H1 (cell line): ENCODE measurements around the gene ODF2L. TPM values are rescaled to one million over a fixed set of nuclear protein-coding genes. Genes with fewer than 3 reads are reported as not detected.

Experiments
- CTCF ChIA-PET: fragments of 300-600 bp; sonication (Branson Sonifier 250); formaldehyde crosslinking; loops from one replicate; lab custom pipeline; 2021; ENCODE audit not compliant: partially characterized antibody; lab: Charles Lee
- POLR2A ChIA-PET: fragments of 300-600 bp; sonication (Branson Sonifier 250); formaldehyde crosslinking; loops from one replicate; lab custom pipeline; 2021; ENCODE audit warnings: inconsistent platforms; ENCODE audit not compliant: partially characterized antibody; lab: Charles Lee
- DNase-seq, 2 experiments: peaks; one replicate each; pipeline versions ENCODE4 v3.0.0 to v3.0.0-alpha.2; 2010 to 2022; ENCODE audit warnings: low spot score in 2 of 2, low read depth in 1 of 2, mixed read lengths in 1 of 2
- FAIRE-seq: peaks from 2 replicates; lab custom pipeline; 2011; peaks lifted over from hg19 to GRCh38; lab: Jason Lieb, UNC
- H2AFZ ChIP-seq: 2 replicates; pipeline ENCODE4 v1.8.1; 2012; ENCODE audit warnings: low read length, inconsistent platforms
- H2AK5ac ChIP-seq: 2 replicates; pipeline ENCODE4 v1.6.1; 2013; ENCODE audit warnings: low read depth, low read length
- H2BK120ac ChIP-seq: replicated peaks from 2 replicates; pipeline ENCODE3; 2013; ENCODE audit warnings: low read depth, low read length, inconsistent platforms
- H2BK12ac ChIP-seq: 2 replicates; pipeline ENCODE4 v1.6.1; 2013; ENCODE audit warnings: low read depth, low read length
- H2BK15ac ChIP-seq: 2 replicates; pipeline ENCODE4 v1.6.1; 2013; ENCODE audit warnings: low read length
- H2BK20ac ChIP-seq: 2 replicates; pipeline ENCODE4 v1.6.1; 2013; ENCODE audit warnings: low read length
- H2BK5ac ChIP-seq: 2 replicates; pipeline ENCODE4 v1.6.1; 2013; ENCODE audit warnings: low read depth, low read length
- H3K14ac ChIP-seq: 2 replicates; pipeline ENCODE4 v1.6.1; 2013; ENCODE audit warnings: inconsistent platforms; ENCODE audit not compliant: insufficient read length
- H3K18ac ChIP-seq: 2 replicates; pipeline ENCODE4 v1.6.1; 2013; ENCODE audit warnings: low read length; ENCODE audit errors: extremely low read depth
- H3K23ac ChIP-seq: 2 replicates; pipeline ENCODE4 v1.6.1; 2013; ENCODE audit warnings: inconsistent platforms; ENCODE audit not compliant: insufficient read length
- H3K23me2 ChIP-seq: 2 replicates; pipeline ENCODE4 v1.6.1; 2013; ENCODE audit warnings: low read depth, low read length
- H3K27ac ChIP-seq: 2 replicates; pipeline ENCODE4 v1.6.1; 2011; ENCODE audit warnings: low read depth, low read length, inconsistent platforms
- H3K27me3 ChIP-seq, 4 experiments: replicated peaks in 1 of 4; 1 replicate in 1 of 4; 2 replicates in 3 of 4; pipeline versions ENCODE4 v1.6.1 to v1.8.1; 2011 to 2013; ENCODE audit warnings: low read length in 3 of 4, mild to moderate bottlenecking in 3 of 4, inconsistent platforms in 2 of 4, mixed read lengths in 2 of 4, moderate library complexity in 1 of 4; ENCODE audit not compliant: control insufficient read depth in 3 of 4, insufficient read depth in 3 of 4; ENCODE audit errors: extremely low read depth in 1 of 4
- H3K36me3 ChIP-seq, 4 experiments: 2 replicates each; pipeline versions ENCODE4 v1.6.1 to v1.8.1; 2011 to 2013; ENCODE audit warnings: mild to moderate bottlenecking in 4 of 4, low read length in 3 of 4, moderate library complexity in 2 of 4, control low read depth in 1 of 4, inconsistent platforms in 1 of 4; ENCODE audit not compliant: insufficient read depth in 4 of 4, control insufficient read depth in 2 of 4
- H3K4ac ChIP-seq: replicated peaks from 2 replicates; pipeline ENCODE3; 2013; ENCODE audit warnings: low read length, low read depth, mixed read lengths, inconsistent platforms; ENCODE audit not compliant: insufficient read length
- H3K4me1 ChIP-seq, 4 experiments: replicated peaks in 1 of 4; 1 replicate in 1 of 4; 2 replicates in 3 of 4; pipeline versions ENCODE4 v1.6.1 to v1.8.1; 2011 to 2013; ENCODE audit warnings: low read length in 3 of 4, inconsistent platforms in 2 of 4, mixed read lengths in 1 of 4; ENCODE audit not compliant: insufficient read depth in 4 of 4, control insufficient read depth in 3 of 4
- H3K4me2 ChIP-seq, 2 experiments: 2 replicates each; pipeline versions ENCODE4 v1.6.1 to v1.8.1; 2011 to 2013; ENCODE audit warnings: low read depth in 2 of 2, low read length in 2 of 2, control low read depth in 1 of 2, inconsistent platforms in 1 of 2, mild to moderate bottlenecking in 1 of 2; ENCODE audit not compliant: insufficient read depth in 1 of 2
- H3K4me3 ChIP-seq, 4 experiments: fragments of 200-600, 300-600 bp in 1 of 4; sonication (generic), shearing (Covaris generic), sonication (Bioruptor Twin) in 1 of 4; 2 replicates each; pipeline versions ENCODE4 v1.5.1 to v1.8.1; 2011 to 2016; ENCODE audit warnings: low read length in 4 of 4, low read depth in 3 of 4, control low read depth in 2 of 4, inconsistent platforms in 2 of 4, mild to moderate bottlenecking in 2 of 4, mixed read lengths in 1 of 4, moderate library complexity in 1 of 4; ENCODE audit not compliant: insufficient read depth in 2 of 4; ENCODE audit errors: extremely low read depth in 1 of 4
- H3K56ac ChIP-seq: replicated peaks from 2 replicates; pipeline ENCODE3; 2013; ENCODE audit warnings: low read depth, mild to moderate bottlenecking, mixed read lengths, low read length, inconsistent platforms; ENCODE audit not compliant: insufficient read length
- H3K79me1 ChIP-seq: 2 replicates; pipeline ENCODE4 v1.6.1; 2013; ENCODE audit warnings: low read depth, low read length, control low read depth
- H3K79me2 ChIP-seq, 2 experiments: 2 replicates each; pipeline versions ENCODE4 v1.6.1 to v1.8.1; 2012 to 2013; ENCODE audit warnings: low read length in 2 of 2, mild to moderate bottlenecking in 2 of 2, inconsistent platforms in 1 of 2; ENCODE audit not compliant: insufficient read depth in 2 of 2, control insufficient read depth in 1 of 2
- H3K9ac ChIP-seq, 4 experiments: replicated peaks in 1 of 4; 1 replicate in 1 of 4; 2 replicates in 3 of 4; pipeline versions ENCODE4 v1.6.1 to v1.8.1; 2011 to 2013; ENCODE audit warnings: low read depth in 3 of 4, low read length in 3 of 4, control low read depth in 2 of 4, mild to moderate bottlenecking in 2 of 4, moderate library complexity in 2 of 4, inconsistent platforms in 1 of 4; ENCODE audit errors: extremely low read depth in 1 of 4
- H3K9me3 ChIP-seq, 2 experiments: 2 replicates each; pipeline versions ENCODE4 v1.6.1 to v1.8.1; 2012 to 2013; ENCODE audit warnings: mild to moderate bottlenecking in 2 of 2, moderate library complexity in 2 of 2, control low read depth in 1 of 2, inconsistent platforms in 1 of 2, low read depth in 1 of 2, low read length in 1 of 2, mixed read lengths in 1 of 2; ENCODE audit not compliant: insufficient read depth in 2 of 2
- H4K20me1 ChIP-seq, 2 experiments: replicated peaks in 1 of 2; 2 replicates each; pipeline versions ENCODE3 to v1.8.1; 2011 to 2013; ENCODE audit warnings: inconsistent platforms in 2 of 2, low read length in 2 of 2, mild to moderate bottlenecking in 1 of 2; ENCODE audit not compliant: insufficient read depth in 2 of 2, control insufficient read depth in 1 of 2
- H4K5ac ChIP-seq: 2 replicates; pipeline ENCODE4 v1.6.1; 2013; ENCODE audit warnings: low read length, low read depth, mixed read lengths, inconsistent platforms; ENCODE audit not compliant: insufficient read length
- H4K8ac ChIP-seq: 2 replicates; pipeline ENCODE4 v1.8.0; 2013; ENCODE audit warnings: mild to moderate bottlenecking, moderate library complexity, low read length, inconsistent platforms; ENCODE audit not compliant: insufficient read depth; ENCODE audit errors: extremely low read depth
- H4K91ac ChIP-seq: replicated peaks from 2 replicates; pipeline ENCODE3; 2013; ENCODE audit warnings: low read length, mixed read lengths, inconsistent platforms; ENCODE audit not compliant: insufficient read length
- CTBP2 ChIP-seq: IDR thresholded peaks from 2 replicates; pipeline ENCODE4 v1.7.0; 2011; ENCODE audit warnings: borderline replicate concordance, mild to moderate bottlenecking, moderate library complexity, mixed read lengths, low read length; ENCODE audit not compliant: insufficient read depth, insufficient read length
- KDM4A ChIP-seq: IDR thresholded peaks from one replicate; pipeline ENCODE4 v1.7.1; 2012; ENCODE audit warnings: low read depth, mild to moderate bottlenecking, moderate library complexity, low read length, inconsistent platforms; ENCODE audit not compliant: severe bottlenecking
- WGBS, 2 experiments: shearing (Covaris generic) in 1 of 2; methylation state at CpG; one replicate each; pipeline versions ENCODE4 v1.1.6 to v1.1.7; 2013 to 2015; ENCODE audit warnings: low lambda C conversion rate in 2 of 2, mixed read lengths in 2 of 2, inconsistent platforms in 1 of 2, low coverage in 1 of 2, missing lambda C conversion rate in 1 of 2; ENCODE audit not compliant: insufficient replicate concordance in 2 of 2, insufficient coverage in 1 of 2, insufficient read length in 1 of 2; ENCODE audit errors: extremely low coverage in 1 of 2, missing lambda C conversion rate in 1 of 2; 5-methylcytosine and 5-hydroxymethylcytosine counted together
- polyA plus RNA-seq, 7 experiments: library from polyadenylated mRNA; depleted of rRNA in 3 of 7; stranded (reverse) in 5 of 7; unstranded in 2 of 7; fragments of >200 nt in 5 of 7; fragments of 200-250 nt in 2 of 7; gene quantifications; 1 replicate in 5 of 7; 2 replicates in 1 of 7; 4 replicates in 1 of 7; pipeline versions ENCODE4 v1.2.1 to v1.2.3, GENCODE V29; 2011 to 2013; ENCODE audit warnings: missing spikeins in 2 of 7, mixed read lengths in 2 of 7
- total RNA-seq: library from RNA; stranded (reverse); fragmentation: NEBNext Ultra II Directional; extraction: Animal tissue kit (Norgen Biotek cat#: 25700); gene quantifications from 2 replicates; pipeline ENCODE4 v1.2.1, GENCODE V29; 2021

ODF2L gene
- total and polyA plus RNA-seq, 2 of the 8 experiments (the other 6 are each of a cell fraction or from before 2014, with no cell fraction given), result 3.2 to 27.1 TPM

DNA sequence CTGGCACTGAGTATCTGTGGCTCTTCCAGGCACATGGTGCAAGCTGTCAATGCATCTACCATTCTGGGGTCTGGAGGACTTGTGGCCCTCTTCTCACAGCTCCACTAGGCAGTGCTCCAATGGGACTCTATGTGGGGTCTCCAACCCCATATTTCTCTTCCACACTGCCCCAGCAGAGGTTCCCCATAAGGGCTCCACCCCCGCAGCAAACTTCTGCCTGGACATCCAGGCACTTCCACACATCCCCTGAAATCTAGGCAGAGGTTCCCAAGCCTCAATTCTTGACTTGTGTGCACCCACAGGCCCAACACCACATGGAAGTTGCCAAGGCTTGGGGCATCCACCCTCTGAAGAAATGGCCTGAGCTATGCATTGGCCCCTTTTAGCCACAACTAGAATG, 18.8 kb downstream of the ODF2L start:
- H3K79me1 ChIP-seq, result no peaks in the 10 kb centered on the region
- no peak overlapping the region for H3K18ac ChIP-seq
- H2BK15ac ChIP-seq, result no peak overlapping the region
- H3K4me2 ChIP-seq, result no peak overlapping the region
- no peaks in the 10 kb centered on the region for H3K27me3 ChIP-seq
- H3K23ac ChIP-seq, result no peak overlapping the region
- no peak overlapping the region for H2BK12ac ChIP-seq
- H3K79me2 ChIP-seq, result no peaks in the 10 kb centered on the region
- H2BK120ac ChIP-seq, result no peak overlapping the region
- H3K4me1 ChIP-seq, result no peaks in the 10 kb centered on the region
- H3K9me3 ChIP-seq, result peaks cover 13 to 16% of the 10 kb centered on the region in 2 experiments
- no peak for DNase-seq
- CTCF ChIA-PET, result interaction anchor here (0.9 kb wide), 1 partner anchor 122 kb away, joined by 3 read pairs; no protein-coding TSS in a partner anchor
- H4K20me1 ChIP-seq, result no peaks in the 10 kb centered on the region
- H2BK20ac ChIP-seq, result no peak overlapping the region
- no peak overlapping the region for H3K9ac ChIP-seq
- POLR2A ChIA-PET, result no interaction called here
- TF ChIP-seq CTBP2 (no peak), KDM4A (no peak)
- TF ChIP-seq, all 59 proteins: peak for 0
- Histone ChIP-seq H3K56ac (no peak overlapping the region), H3K14ac (no peak overlapping the region), H2AK5ac (no peak overlapping the region), H3K27ac (no peak overlapping the region), H3K4me3 (no peak overlapping the region), H3K23me2 (no peaks in the 10 kb centered on the region), H4K8ac (no peak overlapping the region), H3K4ac (no peak overlapping the region), H2BK5ac (no peak overlapping the region), H2AFZ (no peak overlapping the region), H4K5ac (no peak overlapping the region), H3K36me3 (peaks cover 0 to 14% (median 6%) of the 10 kb centered on the region in 4 experiments; a peak in 3 of 8 replicates), H4K91ac (no peak overlapping the region)
- WGBS, 2 experiments, result 91% methylated on average over 1 of the region's 1 CpG; no CpG with 5 or more reads in 1 of the 2 experiments
- no peak for FAIRE-seq
